HCT116 (cell line): ENCODE results near the gene SAE1. TPM values are rescaled to one million over a fixed set of nuclear protein-coding genes. Genes with fewer than 3 reads are reported as not detected.
"Not testable (repeated sequence)": the region's sequence is repeated elsewhere in the genome, so short reads cannot be mapped to it uniquely, and the experiment has no call there.

Source experiments
- ATAC-seq: fragments of 200-7000 bp; cut with Tn5 transposase; 2 replicates; pipeline ENCODE4 v1.9.1; 2020; ENCODE audit warnings: mild to moderate bottlenecking, moderate library complexity
- BruUV-seq: library from RNA; stranded (reverse); fragments of 400-500 nt; replicated peaks from 2 replicates; lab custom pipeline; 2021; lab: Mats Ljungman, UMichigan
- CTCF ChIA-PET: fragments of 300-600 bp; sonication (Branson Sonifier 250); formaldehyde crosslinking; loops from one replicate; lab custom pipeline; 2021; ENCODE audit warnings: antibody characterized with exemption; lab: Charles Lee
- POLR2A ChIA-PET: fragments of 300-600, 350-600 bp; sonication (Branson Sonifier 250); formaldehyde crosslinking; loops from one replicate; lab custom pipeline; 2021; ENCODE audit warnings: antibody characterized with exemption; lab: Charles Lee
- RAD21 ChIA-PET, 2 experiments: fragments of 300-600 bp; sonication (Branson Sonifier 250); formaldehyde crosslinking; loops; one replicate each; lab custom pipeline; 2023; ENCODE audit warnings: low total read pairs in 2 of 2; ENCODE audit not compliant: uncharacterized antibody in 2 of 2, unreplicated experiment in 2 of 2, low non-redundant PET in 1 of 2; lab: Charles Lee
- DNase-seq: peaks from one replicate; pipeline ENCODE4 v3.0.0-alpha.2; 2010; ENCODE audit warnings: low read depth, low spot score
- H2AFZ ChIP-seq: fragments of 200-600 bp; shearing (Covaris generic), sonication (generic); 2 replicates; pipeline ENCODE4 v1.6.1; 2017; ENCODE audit warnings: low read depth, mixed run types, mixed read lengths, antibody characterized with exemption, low read length; ENCODE audit not compliant: poor library complexity, severe bottlenecking
- H3K27ac ChIP-seq: 2 replicates; pipeline ENCODE4 v1.5.1; 2012; ENCODE audit warnings: low read depth, low read length
- H3K27me3 ChIP-seq: fragments of 200-600 bp; sonication (generic); 2 replicates; pipeline ENCODE4 v1.6.1; 2016; ENCODE audit warnings: mixed run types, low read length, mixed read lengths; ENCODE audit not compliant: insufficient read depth
- H3K36me3 ChIP-seq, 2 experiments: fragments of 200-500 bp in 1 of 2; fragments of 200-600 bp in 1 of 2; sonication (Bioruptor generic) in 1 of 2; sonication (generic) in 1 of 2; 2 replicates each; pipeline versions ENCODE4 v1.5.1 to v1.6.1; 2014 to 2016; ENCODE audit warnings: low read length in 2 of 2, inconsistent platforms in 1 of 2, mixed read lengths in 1 of 2, mixed run types in 1 of 2; ENCODE audit not compliant: insufficient read depth in 2 of 2, control insufficient read depth in 1 of 2
- H3K4me1 ChIP-seq, 2 experiments: fragments of 200-600 bp in 1 of 2; sonication (generic) in 1 of 2; 2 replicates each; pipeline versions ENCODE4 v1.5.1 to v1.6.1; 2012 to 2017; ENCODE audit warnings: low read length in 2 of 2, inconsistent platforms in 1 of 2, mild to moderate bottlenecking in 1 of 2, mixed read lengths in 1 of 2, mixed run types in 1 of 2, moderate library complexity in 1 of 2; ENCODE audit not compliant: insufficient read depth in 2 of 2, control insufficient read depth in 1 of 2
- H3K4me2 ChIP-seq: fragments of 200-600 bp; sonication (generic); 2 replicates; pipeline ENCODE4 v1.6.1; 2017; ENCODE audit warnings: mixed run types, low read length, mixed read lengths
- H3K4me3 ChIP-seq, 2 experiments: fragments of 200-600 bp in 1 of 2; sonication (generic) in 1 of 2; replicated peaks in 1 of 2; 2 replicates each; pipeline ENCODE4 v1.5.1; 2011 to 2016; ENCODE audit warnings: low read length in 2 of 2, control low read depth in 1 of 2, low read depth in 1 of 2, mild to moderate bottlenecking in 1 of 2, mixed read lengths in 1 of 2, mixed run types in 1 of 2
- H3K79me2 ChIP-seq: fragments of 200-600 bp; sonication (generic); 2 replicates; pipeline ENCODE4 v1.6.1; 2017; ENCODE audit warnings: mild to moderate bottlenecking, mixed run types, low read length, moderate library complexity, mixed read lengths; ENCODE audit not compliant: insufficient read depth
- H3K9ac ChIP-seq: fragments of 200-600 bp; sonication (generic); 2 replicates; pipeline ENCODE4 v1.6.1; 2016; ENCODE audit warnings: low read length, mixed read lengths
- H3K9me2 ChIP-seq: fragments of 200-600 bp; sonication (generic), shearing (Covaris generic); 2 replicates; pipeline ENCODE4 v1.6.1; 2017; ENCODE audit warnings: mixed run types, mild to moderate bottlenecking, moderate library complexity; ENCODE audit not compliant: insufficient read depth
- H3K9me3 ChIP-seq, 2 experiments: fragments of 200-500 bp in 1 of 2; fragments of 200-600 bp in 1 of 2; sonication (Bioruptor generic) in 1 of 2; sonication (generic) in 1 of 2; 2 replicates each; pipeline ENCODE4 v1.6.1; 2014 to 2017; ENCODE audit warnings: low read length in 2 of 2, mixed read lengths in 2 of 2, inconsistent platforms in 1 of 2, low read depth in 1 of 2, mild to moderate bottlenecking in 1 of 2, mixed run types in 1 of 2, moderate library complexity in 1 of 2; ENCODE audit not compliant: control insufficient read depth in 1 of 2, insufficient read depth in 1 of 2
- H4K20me1 ChIP-seq: fragments of 200-600 bp; sonication (generic), shearing (Covaris generic); 2 replicates; pipeline ENCODE4 v1.6.1; 2017; ENCODE audit warnings: mixed run types, mild to moderate bottlenecking, moderate library complexity; ENCODE audit not compliant: insufficient read depth
- CBX3 ChIP-seq: IDR thresholded peaks from 2 replicates; pipeline ENCODE4 v1.6.1; 2012; ENCODE audit warnings: low read depth
- EGR1 ChIP-seq: IDR thresholded peaks from 2 replicates; pipeline ENCODE4 v1.6.1; 2012; ENCODE audit warnings: low read depth
- ELF1 ChIP-seq: IDR thresholded peaks from 2 replicates; pipeline ENCODE4 v1.6.1; 2012; ENCODE audit warnings: low read depth, borderline replicate concordance
- EZH2phosphoT487 ChIP-seq: fragments of 200-600 bp; IDR thresholded peaks from 2 replicates; pipeline ENCODE4 v1.6.1; 2018; ENCODE audit warnings: antibody characterized with exemption, borderline replicate concordance
- FOSL1 ChIP-seq: IDR thresholded peaks from 2 replicates; pipeline ENCODE4 v1.6.1; 2012; ENCODE audit warnings: low read depth
- JUND ChIP-seq: IDR thresholded peaks from 2 replicates; pipeline ENCODE4 v1.6.1; 2012
- MAX ChIP-seq: IDR thresholded peaks from 2 replicates; pipeline ENCODE4 v1.6.1; 2012
- POLR2A ChIP-seq: IDR thresholded peaks from 2 replicates; pipeline ENCODE4 v1.7.0; 2011; ENCODE audit warnings: borderline replicate concordance; ENCODE audit not compliant: insufficient read depth, insufficient read length; ENCODE audit errors: extremely low read depth
- POLR2AphosphoS5 ChIP-seq: IDR thresholded peaks from 2 replicates; pipeline ENCODE4 v1.6.1; 2011; ENCODE audit warnings: mild to moderate bottlenecking, low read depth, low read length, moderate library complexity
- RAD21 ChIP-seq: IDR thresholded peaks from 2 replicates; pipeline ENCODE4 v1.6.1; 2012; ENCODE audit warnings: low read depth, mild to moderate bottlenecking
- SP1 ChIP-seq: IDR thresholded peaks from 2 replicates; pipeline ENCODE4 v1.6.1; 2012; ENCODE audit warnings: low read depth
- SRF ChIP-seq: IDR thresholded peaks from 2 replicates; pipeline ENCODE4 v1.6.1; 2012; ENCODE audit warnings: low read depth
- TCF7L2 ChIP-seq: IDR thresholded peaks from 2 replicates; pipeline ENCODE4 v1.7.0; 2011; ENCODE audit warnings: borderline replicate concordance, inconsistent platforms; ENCODE audit not compliant: insufficient read depth, insufficient read length; ENCODE audit errors: extremely low read depth
- YY1 ChIP-seq: IDR thresholded peaks from 2 replicates; pipeline ENCODE4 v1.6.1; 2011; ENCODE audit warnings: low read length, low read depth, moderate library complexity, mild to moderate bottlenecking; ENCODE audit not compliant: insufficient replicate concordance; ENCODE audit errors: extremely low read depth
- ZNF274 ChIP-seq: fragments of 200-500 bp; sonication (Bioruptor generic); IDR thresholded peaks from 2 replicates; pipeline ENCODE4 v1.6.1; 2014; ENCODE audit warnings: mild to moderate bottlenecking, low read depth, low read length, inconsistent platforms
- intact Hi-C: fragments of 100-400 bp; cut with micrococcal nuclease; formaldehyde crosslinking; loops from 2 replicates; pipeline ENCODE4 v1.10.0; 2022
- total RNA-seq: library from RNA; stranded (reverse); gene quantifications from one replicate; pipeline ENCODE4 v1.2.1, GENCODE V29; 2021; ENCODE audit not compliant: unreplicated experiment
- TF ChIP-seq, protein P1 (sequence below): IDR thresholded peaks from 2 replicates; pipeline ENCODE4 v1.6.1; 2011; ENCODE audit warnings: mild to moderate bottlenecking, low read length, moderate library complexity; ENCODE audit not compliant: insufficient replicate concordance; ENCODE audit errors: extremely low read depth
- TF ChIP-seq, protein P2 (sequence below), 3 experiments: fragments of 200-600 bp in 1 of 3; sonication (generic) in 1 of 3; IDR thresholded peaks in 2 of 3; conservative IDR thresholded peaks in 1 of 3; 2 replicates each; pipeline ENCODE4 v1.5.1; 2012 to 2017; ENCODE audit warnings: low read depth in 2 of 3, low read length in 2 of 3, antibody characterized with exemption in 1 of 3, borderline replicate concordance in 1 of 3, control low read depth in 1 of 3, mild to moderate bottlenecking in 1 of 3, mixed read lengths in 1 of 3, mixed run types in 1 of 3, moderate library complexity in 1 of 3; ENCODE audit not compliant: insufficient read depth in 1 of 3

The SAE1 gene
- total RNA-seq, 1 experiment from 2014 or later, result 213 TPM

GRCh38 chr19:47141252-47141651 is 10.6 kb downstream of the SAE1 start:
- intact Hi-C loops, H3K27me3 ChIP-seq, H3K9ac ChIP-seq, BruUV-seq, H3K9me3 ChIP-seq, H3K9me2 ChIP-seq, H3K4me3 ChIP-seq, DNase-seq, RAD21 ChIA-PET, H2AFZ ChIP-seq: not testable (repeated sequence)
- peaks cover 22 to 30% of the 10 kb centered on the region in 2 experiments for H3K36me3 ChIP-seq
- H4K20me1 ChIP-seq, result peaks cover 14% of the 10 kb centered on the region; the same call in 1 of the 2 replicates
- peaks cover 20 to 28% of the 10 kb centered on the region in 2 experiments for H3K4me1 ChIP-seq
- H3K4me2 ChIP-seq, result peak overlapping the region; percentile 12; the same call in 1 of the 2 replicates
- peak; percentile 69 for ATAC-seq
- ChIA-PET POLR2A (interaction anchor here (1.5 kb wide), 1 partner anchor 103 kb away, joined by 3 read pairs; no protein-coding TSS in a partner anchor), CTCF (interaction anchor here (0.8 to 1.7 kb wide), 2 partner anchors 62 to 128 kb away, joined by 3 to 5 read pairs; no protein-coding TSS in a partner anchor)
- peak overlapping the region; percentile 45; the same call in 1 of the 2 replicates for H3K27ac ChIP-seq
- H3K79me2 ChIP-seq, result peaks cover 100% of the 10 kb centered on the region

- Histone ChIP-seq H3K9me3 (no peaks in the 10 kb centered on the region), H2AFZ (no peak overlapping the region), H3K4me3 (no peak overlapping the region), H3K27me3 (no peaks in the 10 kb centered on the region), H3K4me2 (no peak overlapping the region), H3K36me3 (peaks cover 26 to 34% of the 10 kb centered on the region in 2 experiments), H3K79me2 (peaks cover 100% of the 10 kb centered on the region), H3K9ac (no peak overlapping the region), H4K20me1 (peaks cover 13% of the 10 kb centered on the region; the same call in 1 of the 2 replicates), H3K9me2 (no peaks in the 10 kb centered on the region), H3K27ac (0 out of 2 replicates have a peak overlapping the region, but pooled peaks have one; percentile 6), H3K4me1 (peaks cover 16 to 24% of the 10 kb centered on the region in 2 experiments)
- RAD21 ChIA-PET, result no interaction called here
- CTCF ChIA-PET, result interaction anchor here (1.7 kb wide), 1 partner anchor 129 kb away, joined by 5 read pairs; no protein-coding TSS in a partner anchor
- TF ChIP-seq CBX3, result no peak
- TF ChIP-seq JUND, result no peak
- no peak for TF ChIP-seq ZNF274
- no peak for TF ChIP-seq EGR1
- TF ChIP-seq TCF7L2, result no peak
- no peak for TF ChIP-seq ELF1
- no peak for TF ChIP-seq MAX
- TF ChIP-seq SP1, result no peak
- no peak for TF ChIP-seq SRF
- TF ChIP-seq EZH2phosphoT487, result no peak
- no peak for TF ChIP-seq YY1
- TF ChIP-seq RAD21, result no peak
- TF ChIP-seq POLR2A, result no peak
- TF ChIP-seq, protein P1, sequence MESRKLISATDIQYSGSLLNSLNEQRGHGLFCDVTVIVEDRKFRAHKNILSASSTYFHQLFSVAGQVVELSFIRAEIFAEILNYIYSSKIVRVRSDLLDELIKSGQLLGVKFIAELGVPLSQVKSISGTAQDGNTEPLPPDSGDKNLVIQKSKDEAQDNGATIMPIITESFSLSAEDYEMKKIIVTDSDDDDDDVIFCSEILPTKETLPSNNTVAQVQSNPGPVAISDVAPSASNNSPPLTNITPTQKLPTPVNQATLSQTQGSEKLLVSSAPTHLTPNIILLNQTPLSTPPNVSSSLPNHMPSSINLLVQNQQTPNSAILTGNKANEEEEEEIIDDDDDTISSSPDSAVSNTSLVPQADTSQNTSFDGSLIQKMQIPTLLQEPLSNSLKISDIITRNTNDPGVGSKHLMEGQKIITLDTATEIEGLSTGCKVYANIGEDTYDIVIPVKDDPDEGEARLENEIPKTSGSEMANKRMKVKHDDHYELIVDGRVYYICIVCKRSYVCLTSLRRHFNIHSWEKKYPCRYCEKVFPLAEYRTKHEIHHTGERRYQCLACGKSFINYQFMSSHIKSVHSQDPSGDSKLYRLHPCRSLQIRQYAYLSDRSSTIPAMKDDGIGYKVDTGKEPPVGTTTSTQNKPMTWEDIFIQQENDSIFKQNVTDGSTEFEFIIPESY, result no peak
- no peak for TF ChIP-seq FOSL1
- TF ChIP-seq, protein P2, sequence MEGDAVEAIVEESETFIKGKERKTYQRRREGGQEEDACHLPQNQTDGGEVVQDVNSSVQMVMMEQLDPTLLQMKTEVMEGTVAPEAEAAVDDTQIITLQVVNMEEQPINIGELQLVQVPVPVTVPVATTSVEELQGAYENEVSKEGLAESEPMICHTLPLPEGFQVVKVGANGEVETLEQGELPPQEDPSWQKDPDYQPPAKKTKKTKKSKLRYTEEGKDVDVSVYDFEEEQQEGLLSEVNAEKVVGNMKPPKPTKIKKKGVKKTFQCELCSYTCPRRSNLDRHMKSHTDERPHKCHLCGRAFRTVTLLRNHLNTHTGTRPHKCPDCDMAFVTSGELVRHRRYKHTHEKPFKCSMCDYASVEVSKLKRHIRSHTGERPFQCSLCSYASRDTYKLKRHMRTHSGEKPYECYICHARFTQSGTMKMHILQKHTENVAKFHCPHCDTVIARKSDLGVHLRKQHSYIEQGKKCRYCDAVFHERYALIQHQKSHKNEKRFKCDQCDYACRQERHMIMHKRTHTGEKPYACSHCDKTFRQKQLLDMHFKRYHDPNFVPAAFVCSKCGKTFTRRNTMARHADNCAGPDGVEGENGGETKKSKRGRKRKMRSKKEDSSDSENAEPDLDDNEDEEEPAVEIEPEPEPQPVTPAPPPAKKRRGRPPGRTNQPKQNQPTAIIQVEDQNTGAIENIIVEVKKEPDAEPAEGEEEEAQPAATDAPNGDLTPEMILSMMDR (IDR thresholded peaks at IDR 0.05 in 2 of 3, conservative IDR thresholded peaks at IDR 0.05 in 1 of 3; ENCODE audit: borderline replicate concordance in 1 of 3, insufficient read depth in 1 of 3, low read depth in 2 of 3, low read length in 2 of 3), result no peak
- no peak for TF ChIP-seq POLR2AphosphoS5
- POLR2A ChIA-PET, result interaction anchor here (1.5 kb wide), 1 partner anchor 102 kb away, joined by 3 read pairs; no protein-coding TSS in a partner anchor
- BruUV-seq, result no TSS peak
- ATAC-seq (no peak), DNase-seq (no peak)
- intact Hi-C loops, result no loop called here
Observed at GRCh38 chr19:47141695-47142094, 11.1 kb downstream of the SAE1 start.
